Effector memory CD8-positive, alpha-beta T cell (primary cell): ENCODE measurements around the gene SERINC1.

Experiments used
- ATAC-seq: fragments of 150-1000 bp; cut with Tn5 transposase; replicated peaks from 2 replicates; pipeline ENCODE4 v1.10.0; 2021; ENCODE audit warnings: mild to moderate bottlenecking, moderate library complexity
- DNase-seq, 3 experiments: peaks; one replicate each; pipeline ENCODE4 v3.0.0; 2021
- H3K27ac Mint-ChIP-seq, 2 donors: one replicate each; pipeline ENCODE4 v1.8.0; 2022; ENCODE audit warnings: mild to moderate bottlenecking in 2 of 2, mixed read lengths in 2 of 2, moderate library complexity in 2 of 2
- H3K27me3 Mint-ChIP-seq, 2 donors: one replicate each; pipeline ENCODE4 v1.8.0; 2022; ENCODE audit warnings: mixed read lengths in 2 of 2
- H3K36me3 Mint-ChIP-seq: one replicate; pipeline ENCODE4 v1.8.0; 2022; ENCODE audit warnings: mild to moderate bottlenecking, moderate library complexity, mixed read lengths; ENCODE audit not compliant: insufficient read depth
- H3K4me1 Mint-ChIP-seq, 2 donors: one replicate each; pipeline ENCODE4 v1.8.0; 2022; ENCODE audit warnings: low read depth in 2 of 2, mixed read lengths in 2 of 2
- H3K4me3 Mint-ChIP-seq, 2 donors: one replicate each; pipeline ENCODE4 v1.8.0; 2022; ENCODE audit warnings: mild to moderate bottlenecking in 2 of 2, mixed read lengths in 2 of 2, moderate library complexity in 2 of 2
- H3K9me3 Mint-ChIP-seq, 2 donors: one replicate each; pipeline ENCODE4 v1.8.0; 2022; ENCODE audit warnings: mixed read lengths in 2 of 2

The SERINC1 gene

DNA sequence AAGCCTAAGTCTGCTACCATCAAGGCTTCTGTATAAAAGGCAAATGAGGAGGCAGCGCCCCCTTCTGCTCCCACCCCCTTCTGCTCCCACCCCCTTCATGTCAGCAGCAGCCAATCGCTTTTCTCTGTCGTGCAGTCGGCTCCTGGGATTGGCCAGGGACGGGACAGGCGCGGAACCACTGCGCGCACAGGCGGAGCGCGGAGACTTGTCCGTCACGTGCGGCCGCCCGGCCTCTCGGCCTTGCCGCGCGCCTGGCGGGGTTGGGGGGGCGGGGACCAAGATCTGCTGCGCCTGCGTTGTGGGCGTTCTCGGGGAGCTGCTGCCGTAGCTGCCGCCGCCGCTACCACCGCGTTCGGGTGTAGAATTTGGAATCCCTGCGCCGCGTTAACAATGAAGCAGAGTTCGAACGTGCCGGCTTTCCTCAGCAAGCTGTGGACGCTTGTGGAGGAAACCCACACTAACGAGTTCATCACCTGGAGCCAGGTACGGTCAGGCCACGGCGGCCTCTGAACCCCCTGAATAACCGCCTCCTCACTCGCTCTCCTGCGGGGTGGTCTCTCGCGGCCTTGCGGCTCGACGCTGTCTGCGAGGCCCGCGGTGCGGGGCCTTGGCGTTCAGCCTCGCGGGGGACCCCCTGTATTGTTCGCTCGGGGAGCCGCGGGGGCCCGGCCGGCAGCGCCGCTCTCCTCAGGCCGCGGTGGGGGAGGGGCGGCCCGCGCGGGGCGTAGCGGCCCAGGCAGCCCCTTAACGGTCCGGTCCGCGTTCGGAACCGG, 72.1 kb downstream of the SERINC1 start, which contains the start of gene HSF2:
Gene HSF2, plus strand, starts transcription at position 305 of the 773 bp plus-strand sequence. Its CDS starts 86 bp downstream, at position 391.
- H3K27me3 Mint-ChIP-seq: no peaks in the 10 kb centered on the region
- H3K4me3 Mint-ChIP-seq: peak within 1 kb of the TSS; percentile 98 to 99
- peaks cover 4% of the 10 kb centered on the region for H3K36me3 Mint-ChIP-seq
- peak within 1 kb of the TSS; percentile 95 to 97 for H3K27ac Mint-ChIP-seq
- peaks cover 15 to 23% of the 10 kb centered on the region in 2 donors for H3K4me1 Mint-ChIP-seq
- DNase-seq (peak; percentile 85 to 88 (median 87)), ATAC-seq (peak; percentile 96)
- H3K9me3 Mint-ChIP-seq: no peaks in the 10 kb centered on the region

DNA sequence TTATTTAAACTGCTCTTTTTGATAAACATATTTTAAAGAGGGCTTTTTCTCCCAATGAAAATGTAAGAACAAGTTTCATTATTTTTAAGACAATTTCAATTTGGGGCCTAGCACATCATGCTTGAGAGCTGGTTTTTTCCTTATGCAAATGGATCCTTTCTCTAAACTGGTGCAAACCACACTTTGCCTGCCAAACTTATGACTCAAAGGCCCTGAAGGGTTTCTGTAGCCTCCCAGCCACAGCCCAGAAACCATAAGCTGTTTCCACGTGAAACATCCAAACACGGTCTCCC, 72.6 kb downstream of the SERINC1 start:
- H3K27ac Mint-ChIP-seq: peak overlapping the region; percentile 76 to 95
- DNase-seq (no peak), ATAC-seq (no peak)
- no peaks in the 10 kb centered on the region for H3K9me3 Mint-ChIP-seq
- H3K4me3 Mint-ChIP-seq: peak overlapping the region; percentile 98 to 99
- no peaks in the 10 kb centered on the region for H3K27me3 Mint-ChIP-seq
- H3K36me3 Mint-ChIP-seq: peaks cover 4% of the 10 kb centered on the region
- H3K4me1 Mint-ChIP-seq: peaks cover 15 to 22% of the 10 kb centered on the region in 2 donors

DNA sequence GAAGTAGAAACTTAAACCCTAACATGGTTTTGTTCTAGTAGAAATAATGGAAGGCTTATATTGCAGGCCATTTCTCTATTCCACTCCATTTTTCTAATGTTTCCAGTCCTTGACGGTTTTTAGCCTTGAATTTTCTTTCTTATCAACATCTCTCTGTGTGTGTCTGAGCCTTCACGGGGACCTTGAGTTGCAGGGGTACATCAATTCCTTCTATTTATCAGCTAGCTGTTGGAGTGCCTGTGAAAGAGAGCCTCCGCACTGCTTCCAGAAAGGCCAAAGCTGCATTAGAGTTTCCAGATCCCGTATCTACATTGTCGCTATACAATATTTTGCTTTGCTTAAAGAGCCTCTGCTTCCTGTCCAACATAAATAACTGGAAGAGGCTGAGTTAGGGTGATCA, 77.6 kb downstream of the SERINC1 start:
- H3K9me3 Mint-ChIP-seq: no peaks in the 10 kb centered on the region
- DNase-seq (no peak), ATAC-seq (no peak)
- no peak overlapping the region for H3K4me3 Mint-ChIP-seq
- H3K4me1 Mint-ChIP-seq: no peaks in the 10 kb centered on the region
- H3K27me3 Mint-ChIP-seq: peaks cover 0 to 4% of the 10 kb centered on the region in 2 donors
- no peaks in the 10 kb centered on the region for H3K36me3 Mint-ChIP-seq
- H3K27ac Mint-ChIP-seq: no peak overlapping the region

DNA sequence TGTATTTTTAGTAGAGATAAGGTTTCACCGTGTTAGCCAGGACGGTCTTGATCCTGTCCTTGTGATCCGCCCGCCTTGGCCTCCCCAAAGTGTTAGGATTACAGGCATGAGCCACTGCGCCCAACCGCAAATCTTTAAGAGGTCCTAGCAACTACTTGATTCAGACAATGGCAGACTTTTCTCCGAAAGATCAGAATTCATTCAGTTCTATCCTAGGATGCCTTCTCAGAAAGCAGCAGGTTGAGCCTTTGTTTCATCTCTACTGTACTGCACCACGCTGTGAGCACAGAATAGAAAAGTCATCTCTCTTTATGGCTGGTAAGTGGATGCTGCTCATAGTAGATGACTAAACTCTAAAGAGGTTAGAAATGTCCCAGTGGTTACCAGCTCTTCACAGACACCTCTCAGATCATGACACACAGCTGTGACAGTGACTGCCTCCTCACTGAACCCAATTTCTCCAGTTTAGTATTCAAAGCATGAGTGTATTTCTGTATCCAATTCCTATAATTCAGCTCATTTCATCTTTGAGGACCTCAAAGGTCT, 78.2 kb downstream of the SERINC1 start:
- no peak for DNase-seq
- H3K4me3 Mint-ChIP-seq: no peak overlapping the region
- no peaks in the 10 kb centered on the region for H3K4me1 Mint-ChIP-seq
- no peak for ATAC-seq
- no peak overlapping the region for H3K27ac Mint-ChIP-seq
- H3K36me3 Mint-ChIP-seq: no peaks in the 10 kb centered on the region
- peaks cover 0 to 9% of the 10 kb centered on the region in 2 donors for H3K27me3 Mint-ChIP-seq
- H3K9me3 Mint-ChIP-seq: no peaks in the 10 kb centered on the region
